Dermis microvascular lymphatic vessel endothelial cell (primary cell): ENCODE results near the gene VASN. TPM values are rescaled to one million over a fixed set of nuclear protein-coding genes. Genes with fewer than 3 reads are reported as not detected.
A peak's percentile ranks its signal among the peaks of the same experiment; 100 is the strongest.
"Not testable (repeated sequence)": the region's sequence is repeated elsewhere in the genome, so short reads cannot be mapped to it uniquely, and the experiment has no call there.

Experiments used
- DNase-seq, 2 donors: peaks; one replicate each; pipeline versions ENCODE4 v3.0.0 to v3.0.0-alpha.2; 2010; ENCODE audit warnings: low read depth in 2 of 2
- total RNA-seq: library from RNA; depleted of rRNA; stranded (reverse); fragments of >200 nt; gene quantifications from 2 replicates; pipeline ENCODE4 v1.2.1, GENCODE V29; 2014

Gene VASN
- 0.39 and 1.8 TPM in 2 replicates for total RNA-seq

- peak; percentile 21 to 68 for DNase-seq
These were observed at the start of gene VASN for GRCh38 chr16:4371357-4372000. Gene VASN (plus strand): TSS chr16:4371848. CDS start chr16:4380878, 9,030 bp downstream.

DNA sequence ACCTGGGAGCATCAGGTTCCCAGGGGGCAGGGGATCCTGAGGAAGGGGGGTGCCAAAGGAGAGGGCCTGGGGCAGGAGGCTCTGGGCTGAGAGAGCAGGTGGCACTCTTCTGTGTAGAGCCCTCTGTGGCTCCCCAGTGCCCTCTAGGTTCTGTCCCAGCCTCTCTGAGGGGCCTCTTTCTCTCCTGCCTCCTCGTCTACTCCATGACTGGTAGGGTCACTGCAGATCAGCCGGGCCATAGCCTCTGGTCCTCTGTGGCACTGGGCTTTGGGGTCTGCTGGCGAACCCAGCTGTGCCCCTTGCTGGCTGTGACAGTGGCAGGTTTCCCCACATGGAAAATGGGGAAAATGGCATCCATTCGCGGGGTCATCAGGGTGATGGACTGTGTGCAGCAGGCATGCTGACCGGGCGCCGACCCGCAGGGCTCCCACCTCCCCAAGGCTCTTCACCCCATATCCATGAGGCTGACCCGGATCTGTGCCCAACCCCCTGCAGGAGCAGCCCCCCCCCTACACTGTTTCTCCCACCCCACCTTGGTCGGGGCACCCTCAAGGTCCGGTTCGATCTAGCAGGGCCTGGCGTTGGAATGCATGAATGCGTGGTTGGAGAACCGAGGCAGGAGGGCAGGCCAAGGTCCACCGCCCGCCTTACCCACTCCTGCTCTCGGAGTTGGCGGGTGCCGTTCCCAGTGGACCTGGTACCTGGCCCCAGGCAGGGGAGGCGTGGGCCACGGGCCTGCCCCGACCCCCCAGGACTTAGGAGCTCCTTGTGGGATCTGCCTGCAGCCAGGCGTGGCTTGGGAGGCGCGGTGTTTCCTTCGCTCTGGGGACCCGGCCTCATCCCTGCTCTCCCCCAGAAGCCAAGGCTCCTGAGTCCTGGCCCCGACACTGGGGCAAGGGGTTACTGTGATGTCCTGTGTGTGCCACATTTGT, 49.3 kb upstream of the VASN start:
- no peak for DNase-seq

DNA sequence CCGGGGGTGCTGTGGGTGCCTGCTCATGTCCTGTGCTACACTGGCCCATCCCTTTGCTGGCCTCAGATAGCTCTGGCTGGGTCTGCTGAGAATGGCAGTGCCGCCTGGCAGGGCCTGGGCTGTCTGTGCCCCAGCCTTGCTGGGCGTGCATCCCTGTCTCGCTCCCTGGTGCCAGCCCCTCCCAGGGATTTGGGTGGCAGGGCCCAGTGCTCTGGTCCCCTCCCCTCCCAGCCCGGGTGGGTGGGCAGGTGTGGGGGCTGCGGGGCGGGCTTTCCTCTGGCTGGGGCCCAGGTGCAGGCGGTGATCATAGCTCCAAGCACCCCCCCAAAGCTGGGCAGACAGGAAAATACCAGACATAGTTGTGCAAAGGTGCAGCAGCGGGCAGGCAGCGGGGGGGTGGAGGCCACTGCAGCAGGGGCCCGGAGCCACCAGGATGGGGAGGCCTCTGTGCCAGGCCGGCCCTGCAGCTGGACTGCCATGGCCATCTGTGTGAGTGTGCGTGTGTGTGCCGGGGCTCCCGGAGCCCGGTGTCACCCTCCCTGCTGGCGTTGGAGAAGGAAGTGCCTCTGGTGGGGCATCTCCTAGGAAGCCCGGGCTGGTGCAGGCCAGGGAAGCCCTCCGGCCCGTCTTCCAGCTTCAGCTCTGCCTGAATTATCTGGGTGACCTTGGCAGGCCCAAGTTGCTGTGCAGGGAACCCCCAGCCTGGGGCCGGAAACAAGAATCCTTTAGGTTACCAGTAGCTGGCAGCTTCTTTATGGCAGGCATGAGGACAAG, 48.4 kb upstream of the VASN start:
- no peak for DNase-seq

DNA sequence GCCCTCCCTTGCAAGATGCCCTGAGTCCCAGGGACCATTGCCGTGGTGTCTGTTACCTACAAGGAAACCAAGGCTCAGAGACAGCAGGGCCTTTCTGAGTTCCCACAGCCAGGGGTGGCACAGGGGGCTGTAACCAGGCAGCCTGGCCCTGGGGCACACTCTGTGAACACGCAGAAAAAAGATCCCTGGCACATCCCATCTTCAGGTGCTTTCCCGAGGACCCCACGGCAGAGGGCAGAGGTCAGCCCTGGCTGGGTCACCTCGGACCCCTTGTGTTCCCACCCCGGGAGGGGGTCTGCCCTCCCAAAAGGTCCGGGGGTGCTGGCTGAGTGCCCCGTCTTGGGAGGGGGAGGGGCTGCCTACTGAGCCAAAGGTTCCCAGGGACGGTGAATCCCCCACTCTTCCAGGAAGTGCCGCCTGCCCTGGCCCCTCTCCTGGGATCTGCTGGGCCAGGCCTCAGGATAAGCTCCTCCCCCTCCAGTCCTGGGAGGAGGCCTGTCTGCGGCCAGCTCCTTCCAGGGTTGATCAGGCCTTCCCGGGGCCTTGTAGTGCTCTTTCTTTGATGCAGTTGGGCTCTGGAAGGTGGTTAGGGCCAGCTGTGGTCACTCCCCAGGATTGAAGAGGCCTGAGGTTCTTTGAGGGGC, 47.7 kb upstream of the VASN start:
- no peak for DNase-seq

DNA sequence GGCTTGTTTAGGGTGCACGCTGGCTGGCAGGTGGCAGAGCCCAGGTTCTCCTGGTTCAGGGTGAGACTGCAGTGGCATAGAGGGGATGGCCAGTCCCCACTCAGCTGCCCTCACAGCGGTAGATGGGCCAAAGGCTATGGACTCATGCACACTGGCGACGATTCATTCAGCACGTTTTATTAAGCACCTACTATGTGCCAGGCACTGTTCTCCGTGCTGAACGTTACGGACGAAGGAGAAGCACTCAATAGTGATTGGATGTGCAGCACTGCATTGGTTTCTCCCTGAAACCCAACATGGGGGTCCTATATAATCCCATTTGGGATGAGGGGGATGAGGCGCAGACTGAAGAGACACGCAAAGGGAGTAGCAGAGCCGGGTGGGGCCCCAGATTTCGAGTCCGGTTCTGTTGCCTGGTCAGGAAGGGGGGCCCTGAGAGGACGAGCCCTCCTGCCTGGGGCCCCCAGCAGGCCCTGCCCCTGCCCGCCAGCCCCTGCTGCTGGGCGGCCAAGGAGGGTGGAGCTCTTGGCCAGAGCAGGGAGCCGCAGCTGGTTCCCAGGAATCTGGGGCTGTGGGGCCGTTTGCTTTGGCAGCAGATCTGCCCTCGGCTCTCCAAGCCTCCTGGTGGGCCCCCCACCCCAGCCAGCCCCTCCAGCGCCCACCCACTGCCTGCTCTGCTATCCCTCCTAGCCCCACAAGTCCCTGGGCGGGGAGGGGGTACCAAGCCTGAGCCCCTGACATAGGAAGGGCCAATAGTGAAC, 47.0 kb upstream of the VASN start:
- no peak for DNase-seq

DNA sequence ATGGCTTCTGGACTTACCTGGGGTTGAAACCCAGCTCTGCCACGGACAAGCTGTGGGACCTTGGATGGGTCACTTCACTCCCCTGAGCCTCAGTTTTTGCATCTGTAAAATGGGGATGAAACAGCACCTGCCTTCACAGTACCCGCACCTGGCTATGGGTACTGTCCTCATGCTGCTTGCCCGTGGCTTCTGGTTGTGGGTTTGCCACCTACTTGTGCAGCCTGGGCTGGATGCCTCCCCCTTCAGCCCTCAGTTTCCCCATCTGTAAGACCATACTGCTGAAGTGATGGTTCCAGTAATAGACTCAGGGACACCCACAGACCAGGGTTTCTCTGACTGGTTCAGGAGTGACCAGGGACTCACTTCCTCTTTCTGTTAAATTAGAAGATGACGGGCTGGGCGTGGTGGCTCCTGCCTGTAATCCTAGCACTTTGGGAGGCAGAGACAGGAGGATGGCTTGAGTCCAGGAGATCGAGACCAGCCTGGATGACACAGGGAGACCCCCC, 46.3 kb upstream of the VASN start:
- no peak for DNase-seq

GRCh38 chr16:4327386-4328045, 44.1 kb upstream of the VASN start:
- DNase-seq, result no peak

DNA sequence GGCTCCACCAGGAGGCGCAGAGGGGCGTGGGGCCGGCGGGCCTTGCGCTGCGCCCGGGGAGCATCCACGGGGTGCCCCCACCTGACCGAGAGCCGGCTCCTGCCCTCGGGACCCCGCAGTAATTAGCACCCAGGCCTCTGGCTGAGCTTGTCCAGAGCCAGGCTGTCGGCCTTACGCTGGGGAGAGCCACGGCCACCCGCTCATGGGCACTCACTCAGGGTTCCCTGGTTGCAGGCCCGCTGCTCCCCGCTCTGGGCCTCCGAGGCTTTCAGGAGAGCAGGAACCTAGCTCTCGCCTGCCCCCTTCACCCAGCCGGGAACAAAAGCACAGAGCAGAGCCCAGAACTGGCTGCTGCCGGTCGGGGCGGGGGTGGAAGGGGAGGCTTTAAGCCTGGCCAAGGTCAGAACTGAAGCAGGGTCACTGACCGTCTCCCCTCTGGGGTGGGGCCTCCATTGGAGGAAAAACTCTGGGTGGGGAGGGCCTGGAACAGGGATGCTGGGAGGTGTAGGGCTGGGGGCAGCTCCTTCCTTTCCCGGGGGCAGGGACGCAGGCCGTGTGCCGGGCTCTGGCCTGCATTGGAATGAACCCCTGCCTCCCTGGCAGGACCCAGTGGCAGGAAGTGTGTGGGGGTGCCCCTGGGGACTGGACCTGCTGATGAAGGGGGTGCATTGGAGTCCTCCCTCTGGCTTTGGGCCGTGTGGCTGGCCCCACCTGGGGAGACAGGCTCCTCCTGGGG, 43.4 kb upstream of the VASN start:
- peak; percentile 43 to 78 for DNase-seq

DNA sequence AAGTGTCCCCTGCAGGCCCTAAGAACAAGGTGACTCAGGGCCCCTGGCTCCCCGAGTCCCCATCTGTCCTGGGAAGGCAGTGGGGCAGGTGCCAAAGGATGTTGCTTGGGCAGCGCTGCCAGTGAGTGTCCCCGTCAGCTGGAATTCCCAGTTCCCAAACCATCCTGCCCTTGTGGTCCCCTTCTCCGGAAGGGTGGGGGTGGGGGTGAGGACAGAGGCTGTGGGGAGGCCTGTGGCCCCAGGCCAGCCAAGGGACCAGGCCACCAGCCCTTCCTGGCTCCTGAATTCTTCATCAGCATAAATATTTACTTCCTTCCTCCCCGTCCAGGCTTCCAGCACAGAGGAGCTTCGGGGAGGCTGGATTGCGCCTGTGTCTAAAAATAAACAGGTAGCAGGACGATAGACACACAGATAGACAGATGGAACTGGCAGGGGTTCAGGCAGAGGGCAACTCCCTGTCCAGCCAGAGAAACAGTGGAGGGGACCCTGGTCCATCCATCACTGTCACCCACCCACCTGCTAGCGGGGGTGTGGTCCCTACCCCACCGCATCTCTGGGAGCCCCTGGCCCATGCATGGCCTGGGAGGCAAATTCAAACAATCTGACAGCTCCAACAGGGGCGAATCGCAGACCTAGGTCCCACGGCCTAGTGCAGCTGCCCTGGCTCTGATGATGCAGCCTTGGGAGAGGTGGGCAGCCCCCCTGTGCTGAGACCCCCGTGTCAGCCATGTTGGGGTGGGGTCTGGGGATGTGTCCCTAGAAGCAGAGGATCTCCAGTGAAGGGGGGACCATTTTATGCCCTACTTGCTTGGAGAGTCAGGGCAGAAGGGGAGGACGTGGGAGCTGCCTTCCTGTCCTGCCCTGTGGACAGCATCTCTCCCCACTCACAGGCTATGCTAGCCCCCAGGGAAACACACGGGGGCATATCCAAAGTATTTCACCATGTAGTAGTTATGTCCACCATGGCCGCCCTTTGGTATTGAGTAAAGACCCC, 42.6 kb upstream of the VASN start:
- no peak for DNase-seq

DNA sequence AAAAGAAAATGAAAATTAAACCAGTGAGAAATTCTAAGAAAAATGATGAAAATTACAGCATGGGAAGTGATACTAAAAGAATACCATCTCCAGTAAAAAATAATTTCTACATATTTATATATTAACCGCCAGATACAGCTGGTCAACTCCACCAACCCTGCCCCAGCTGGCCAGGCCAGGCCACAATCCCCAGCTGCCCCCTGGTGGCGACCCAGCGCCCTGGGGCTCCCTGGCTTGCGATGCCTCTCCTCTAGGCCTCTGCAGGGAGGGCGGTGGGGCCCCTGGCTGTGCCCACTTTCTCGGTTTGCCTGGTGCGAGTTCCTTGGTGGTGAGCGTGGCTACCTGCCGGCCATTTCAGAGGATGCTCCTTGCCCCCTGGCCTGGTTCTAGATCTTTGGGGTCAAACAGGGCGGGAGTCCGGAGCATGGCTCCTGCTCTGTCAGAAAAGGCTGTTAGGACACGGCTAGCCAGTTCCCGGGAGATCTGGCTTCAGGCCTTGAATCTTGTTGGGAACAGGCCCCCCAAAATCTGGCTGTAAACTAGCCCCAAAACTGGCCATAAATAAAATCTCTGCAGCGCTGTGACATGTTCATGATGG, 41.3 kb upstream of the VASN start:
- peak; percentile 47 to 76 for DNase-seq

DNA sequence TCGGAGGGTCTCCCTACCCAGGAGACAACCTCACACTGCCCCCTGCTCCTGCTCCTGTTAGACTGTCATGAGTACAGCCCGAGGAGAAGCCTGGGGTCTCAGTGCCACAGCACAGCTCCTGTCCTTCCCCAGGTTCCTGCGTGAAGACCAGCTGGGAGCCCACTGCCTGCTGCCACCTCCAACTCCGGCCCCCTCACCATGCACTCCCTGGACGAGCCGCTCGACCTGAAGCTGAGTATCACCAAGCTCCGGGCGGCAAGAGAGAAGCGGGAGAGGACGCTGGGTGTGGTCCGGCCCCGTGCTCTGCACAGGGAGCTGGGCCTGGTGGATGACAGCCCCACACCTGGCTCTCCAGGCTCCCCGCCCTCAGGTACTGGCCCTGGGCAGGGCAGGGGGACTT, 39.6 kb upstream of the VASN start:
- DNase-seq, result no peak

GRCh38 chr16:4332623-4333307, 38.9 kb upstream of the VASN start:
- DNase-seq, result no peak

GRCh38 chr16:4333308-4333638, 38.4 kb upstream of the VASN start:
- no peak for DNase-seq

GRCh38 chr16:4333714-4334113, 37.9 kb upstream of the VASN start:
- not testable (repeated sequence) for DNase-seq

DNA sequence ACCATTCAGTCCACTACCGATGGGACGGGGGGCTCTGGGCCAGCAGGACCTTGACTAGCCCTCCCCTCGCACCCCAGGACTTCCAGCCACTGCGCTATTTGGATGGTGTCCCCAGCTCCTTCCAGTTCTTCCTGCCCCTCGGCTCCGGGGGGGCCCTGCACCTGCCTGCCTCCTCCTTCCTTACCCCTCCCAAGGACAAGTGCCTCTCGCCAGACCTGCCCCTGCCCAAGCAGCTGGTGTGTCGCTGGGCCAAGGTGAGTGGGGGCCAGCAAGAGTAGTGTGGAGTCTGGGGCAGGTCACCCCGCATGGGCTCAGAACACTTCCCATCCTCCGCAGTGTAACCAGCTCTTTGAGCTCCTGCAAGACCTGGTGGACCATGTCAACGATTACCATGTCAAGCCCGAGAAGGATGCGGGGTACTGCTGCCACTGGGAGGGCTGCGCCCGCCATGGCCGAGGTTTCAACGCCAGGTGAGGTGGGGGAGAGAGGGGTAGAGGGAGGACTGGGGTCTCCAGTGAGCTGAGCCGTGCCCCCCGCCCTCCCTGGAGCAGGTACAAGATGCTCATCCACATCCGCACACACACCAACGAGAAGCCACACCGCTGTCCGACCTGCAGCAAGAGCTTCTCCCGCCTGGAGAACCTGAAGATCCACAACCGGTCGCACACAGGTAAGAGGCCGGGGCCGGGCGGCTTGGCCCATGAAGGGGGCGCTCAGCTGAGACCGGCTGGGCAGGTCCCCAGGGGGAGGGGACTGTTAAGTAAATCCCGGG, 36.7 kb upstream of the VASN start:
- no peak for DNase-seq
